Measurements from ENCODE around the gene SPC25. TPM values are rescaled to one million over a fixed set of nuclear protein-coding genes. Genes with fewer than 3 reads are reported as not detected.

SPC25 gene
- total RNA-seq, 1 donor from 2014 or later, result 36.2 TPM

- intact Hi-C loops (cut with micrococcal nuclease), result no loop called here
Measured at GRCh38 chr2:168850846-168851245, 39.4 kb downstream of the SPC25 start.

- intact Hi-C loops (cut with micrococcal nuclease), result no loop called here
Measured at GRCh38 chr2:168849610-168850009, 40.6 kb downstream of the SPC25 start.

GRCh38 chr2:168848225-168848624, 42.0 kb downstream of the SPC25 start:
- intact Hi-C loops (cut with micrococcal nuclease), result no loop called here

DNA sequence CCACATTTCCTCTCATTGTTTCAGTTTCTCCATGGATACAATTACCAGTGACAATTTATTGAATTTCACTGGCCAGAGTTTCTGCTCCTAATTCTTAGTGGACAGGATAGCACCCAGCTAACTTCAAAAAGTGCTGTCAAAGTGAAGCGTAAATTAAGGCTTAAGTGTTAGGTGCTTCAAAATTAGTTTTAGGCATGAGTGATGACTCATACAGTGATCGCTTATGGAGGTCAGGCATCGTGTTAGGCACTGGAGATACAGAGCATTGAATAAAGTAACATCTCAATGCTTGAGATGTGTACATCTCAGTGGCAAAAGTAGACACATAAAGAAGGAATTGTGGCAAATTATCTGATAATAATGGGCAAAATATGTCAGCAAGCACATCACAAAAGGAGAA, 47.0 kb downstream of the SPC25 start:
- intact Hi-C loops (cut with micrococcal nuclease), result no loop called here

DNA sequence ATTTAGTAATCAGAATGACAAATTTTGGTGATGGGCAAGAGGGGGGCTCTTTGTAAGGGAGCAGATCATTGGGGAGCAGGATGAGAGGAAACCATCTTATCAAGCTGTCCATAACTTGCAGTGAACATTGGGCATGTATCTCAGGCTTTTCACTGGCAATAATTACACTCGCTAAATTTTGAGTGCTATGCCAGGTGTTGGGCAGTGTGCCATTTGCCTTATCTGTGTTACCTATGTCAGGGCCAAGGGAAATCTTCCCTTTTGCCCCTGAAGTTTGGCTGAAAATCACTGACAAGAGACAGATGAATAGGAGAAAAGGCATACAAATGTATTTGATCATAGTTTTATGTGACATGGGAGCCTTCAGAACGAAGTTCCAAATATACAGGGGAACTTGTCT, 48.8 kb downstream of the SPC25 start:
- intact Hi-C loops (cut with micrococcal nuclease), result no loop called here

DNA sequence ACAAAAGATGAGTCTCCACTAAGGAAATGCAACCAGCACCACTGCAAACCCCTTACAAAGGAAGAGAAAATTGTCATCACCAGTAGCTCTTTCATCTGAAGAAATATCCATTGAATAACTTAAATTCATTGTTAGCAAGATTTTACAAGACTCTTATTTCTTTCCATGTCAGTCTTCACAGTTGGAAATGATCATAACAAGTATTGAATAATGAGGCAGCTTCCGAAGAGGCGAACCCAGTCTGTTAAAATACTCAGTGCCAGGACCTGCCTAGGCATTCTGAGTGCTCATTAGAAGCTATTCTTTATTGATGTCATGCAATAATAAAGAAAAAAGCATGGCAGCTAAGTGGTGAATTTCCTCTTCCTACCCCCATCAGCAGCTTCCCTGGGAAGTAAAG, 54.3 kb downstream of the SPC25 start:
- intact Hi-C loops (cut with micrococcal nuclease), result no loop called here

- intact Hi-C loops (cut with micrococcal nuclease), result no loop called here
Measured at GRCh38 chr2:168831662-168832061, 58.6 kb downstream of the SPC25 start.

DNA sequence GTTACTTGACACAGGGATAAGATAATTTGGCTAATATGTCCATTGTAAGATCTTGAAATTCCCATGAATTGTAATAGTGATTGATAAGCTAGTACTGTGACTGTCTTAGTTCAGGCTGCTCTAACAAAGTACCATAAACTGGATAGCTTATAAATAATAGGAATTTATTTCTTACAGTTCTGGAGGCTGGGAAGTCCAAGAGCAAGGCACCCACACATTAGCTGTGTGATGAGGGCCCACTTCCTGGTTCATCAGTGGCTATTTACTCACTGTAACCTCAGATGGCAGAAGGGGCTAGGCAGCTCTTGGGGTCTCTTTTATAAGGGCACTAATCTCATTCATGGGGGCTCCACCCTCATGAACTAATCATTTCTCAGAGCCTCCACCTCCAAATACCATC, 59.3 kb downstream of the SPC25 start:
- intact Hi-C loops (cut with micrococcal nuclease), result no loop called here

- intact Hi-C loops (cut with micrococcal nuclease), result no loop called here
Measured at GRCh38 chr2:168825126-168825525, 65.1 kb downstream of the SPC25 start.

- intact Hi-C loops (cut with micrococcal nuclease), result no loop called here
Measured at GRCh38 chr2:168821992-168822391, 68.2 kb downstream of the SPC25 start.

GRCh38 chr2:168821577-168821976, 68.7 kb downstream of the SPC25 start:
- intact Hi-C loops (cut with micrococcal nuclease), result no loop called here

Other genes starting within 250 kb of the SPC25 start
- gene NOSTRIN, start 87.8 kb downstream of the SPC25 start, total RNA-seq, result not detected in 2 replicates
- not detected in 2 replicates for gene G6PC2, start 10.9 kb upstream of the SPC25 start, total RNA-seq
- 0.02 TPM in 1 of 2 replicates, not detected in the other for gene ABCB11, start 140.9 kb upstream of the SPC25 start, total RNA-seq
- 0.11 TPM in 1 of 2 replicates, not detected in the other for gene DHRS9, start 179.1 kb upstream of the SPC25 start, total RNA-seq

Data from T-helper 2 cell treated with Interferon-gamma antibody and Interleukin-4, amounts not matched to agents 100 ng/mL and 5 ng/mL, for 36 hours (primary cell).